SHP77 treated with DMSO at 0.1 percent for 48 hours (cell line): ENCODE data around the gene C1orf74.
"Not testable (repeated sequence)": the region's sequence is repeated elsewhere in the genome, so short reads cannot be mapped to it uniquely, and the experiment has no call there.

Source experiments
- DNase-seq: peaks from one replicate; lab custom pipeline; 2025; lab: John Stamatoyannopoulos, UW

C1orf74 gene

DNA sequence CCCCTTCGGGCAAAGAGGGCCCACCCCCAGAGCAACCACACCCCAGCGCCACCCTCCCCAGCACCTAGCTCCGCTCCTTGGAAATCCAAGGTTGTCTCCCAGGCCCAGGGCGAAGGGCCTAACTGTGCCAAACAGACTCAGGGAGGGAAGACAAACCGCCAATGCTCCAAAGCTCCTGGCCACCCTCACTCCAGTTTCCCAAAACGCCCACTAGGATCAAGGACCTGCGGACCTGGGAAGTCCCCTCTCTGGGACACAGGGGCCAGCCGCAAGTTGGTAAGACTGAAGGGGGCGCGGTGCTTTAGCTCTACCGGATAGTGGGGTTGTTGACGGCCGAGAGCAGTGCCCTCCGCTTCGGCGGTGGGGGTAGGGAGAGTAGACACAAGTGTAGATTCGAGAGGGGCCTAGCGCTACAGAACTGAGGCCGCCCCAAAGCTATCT, 21.0 kb upstream of the C1orf74 start:
- no peak for DNase-seq

DNA sequence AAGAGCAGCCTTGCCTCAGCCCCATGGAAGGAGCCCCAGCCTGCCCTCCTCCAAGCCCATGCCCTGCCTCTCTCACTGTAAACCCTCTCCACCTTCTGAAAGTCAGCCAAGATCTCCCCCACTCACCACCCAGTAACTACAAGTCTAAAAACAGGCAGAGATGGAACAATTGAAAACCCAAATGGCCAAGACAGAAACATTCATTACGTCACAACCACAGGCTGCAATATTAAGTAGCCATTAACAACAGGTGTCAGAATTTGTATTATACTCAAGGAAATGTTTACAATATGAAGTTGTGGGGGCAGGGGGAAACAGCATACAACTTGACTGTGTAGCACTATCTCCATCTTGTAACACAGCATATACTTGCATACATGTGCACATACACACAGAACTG, 19.2 kb upstream of the C1orf74 start:
- DNase-seq, result no peak

DNA sequence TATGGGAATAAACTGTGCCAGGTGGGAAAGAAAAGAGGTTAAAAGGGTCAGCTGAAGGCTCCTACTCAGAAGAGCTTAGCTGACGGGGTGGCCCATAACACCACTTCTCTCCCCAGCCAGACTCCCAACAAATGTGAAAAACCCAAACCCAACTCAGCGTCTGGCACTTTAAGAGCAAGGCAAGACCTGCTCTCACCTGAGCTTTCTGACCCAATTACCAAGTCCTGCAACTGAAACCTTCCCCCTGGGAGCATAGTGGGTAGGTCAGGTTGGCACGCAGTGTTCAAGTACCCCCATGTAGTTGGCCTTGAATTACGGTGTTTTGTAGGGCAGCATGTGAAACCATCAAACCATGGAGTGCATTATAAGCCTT, 18.4 kb upstream of the C1orf74 start:
- no peak for DNase-seq

DNA sequence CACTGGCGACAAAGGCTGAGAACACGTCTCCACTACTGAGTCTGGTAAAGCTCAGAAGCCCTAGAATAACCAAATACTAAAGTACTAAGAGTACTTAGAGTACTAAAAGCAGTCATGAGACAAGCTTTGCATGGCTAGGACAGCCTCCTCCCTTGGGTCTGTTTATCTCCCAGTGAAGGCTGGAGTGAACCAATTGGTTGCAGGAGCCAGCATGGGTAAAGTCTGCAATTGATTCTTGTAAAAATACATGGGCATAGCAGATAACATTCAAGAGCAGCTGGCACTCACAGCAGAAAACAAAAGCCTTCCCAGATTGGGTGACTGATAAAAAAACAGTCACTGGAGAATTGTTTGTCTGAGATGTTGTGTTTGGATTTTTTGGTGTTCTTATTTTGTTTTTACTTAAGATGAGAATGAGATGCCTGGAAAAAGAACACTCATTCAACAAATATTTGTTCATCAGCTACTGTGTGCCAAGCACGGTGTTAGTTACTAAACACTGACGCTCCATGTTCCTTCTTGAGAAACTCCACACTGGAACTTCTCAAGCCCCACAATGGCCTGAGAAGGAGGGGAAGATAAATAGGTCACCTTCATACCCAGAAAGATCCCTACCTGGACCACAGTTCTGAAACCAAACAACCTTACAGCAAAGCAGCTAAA, 17.9 kb upstream of the C1orf74 start:
- no peak for DNase-seq

DNA sequence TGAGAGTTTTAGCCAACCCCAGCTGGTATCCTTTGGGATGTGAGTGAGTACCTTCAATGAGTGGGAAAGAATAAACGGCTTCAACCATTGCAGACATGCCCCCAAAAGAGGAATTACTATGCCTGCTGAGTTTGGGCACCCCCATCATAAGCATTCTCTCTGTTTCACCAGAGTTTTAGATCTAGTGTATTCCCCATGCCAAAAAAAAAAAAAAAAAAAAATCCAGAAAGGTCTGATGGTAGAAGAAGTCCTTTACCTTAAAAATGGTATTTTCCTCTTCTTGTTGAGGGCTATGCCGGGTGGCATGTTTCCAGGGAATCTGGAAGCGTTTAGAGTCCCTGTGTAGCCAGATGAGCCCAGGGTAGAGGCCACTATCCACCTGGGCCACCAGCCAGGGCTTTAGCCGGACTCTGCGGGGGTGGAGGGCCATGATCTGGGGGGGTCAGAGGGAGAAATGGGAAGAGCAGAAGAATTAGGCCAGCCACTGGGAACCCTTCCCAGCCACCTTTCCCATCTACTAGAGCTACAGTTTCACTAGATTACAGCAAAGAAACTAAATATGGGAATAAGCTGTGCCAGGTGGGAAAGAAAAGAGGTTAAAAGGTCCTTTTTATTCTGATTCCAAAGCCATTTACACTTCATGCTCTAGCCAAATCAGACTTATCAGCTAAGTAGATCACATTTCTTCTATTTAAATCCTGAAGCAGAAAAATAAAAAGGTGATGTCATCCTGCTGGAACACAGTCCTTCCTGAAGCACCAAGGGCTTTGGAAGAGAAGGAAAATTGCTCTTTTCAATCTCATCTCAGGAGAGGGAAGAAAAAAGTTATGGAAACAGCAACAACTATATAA, 16.9 kb upstream of the C1orf74 start:
- DNase-seq, result no peak

DNA sequence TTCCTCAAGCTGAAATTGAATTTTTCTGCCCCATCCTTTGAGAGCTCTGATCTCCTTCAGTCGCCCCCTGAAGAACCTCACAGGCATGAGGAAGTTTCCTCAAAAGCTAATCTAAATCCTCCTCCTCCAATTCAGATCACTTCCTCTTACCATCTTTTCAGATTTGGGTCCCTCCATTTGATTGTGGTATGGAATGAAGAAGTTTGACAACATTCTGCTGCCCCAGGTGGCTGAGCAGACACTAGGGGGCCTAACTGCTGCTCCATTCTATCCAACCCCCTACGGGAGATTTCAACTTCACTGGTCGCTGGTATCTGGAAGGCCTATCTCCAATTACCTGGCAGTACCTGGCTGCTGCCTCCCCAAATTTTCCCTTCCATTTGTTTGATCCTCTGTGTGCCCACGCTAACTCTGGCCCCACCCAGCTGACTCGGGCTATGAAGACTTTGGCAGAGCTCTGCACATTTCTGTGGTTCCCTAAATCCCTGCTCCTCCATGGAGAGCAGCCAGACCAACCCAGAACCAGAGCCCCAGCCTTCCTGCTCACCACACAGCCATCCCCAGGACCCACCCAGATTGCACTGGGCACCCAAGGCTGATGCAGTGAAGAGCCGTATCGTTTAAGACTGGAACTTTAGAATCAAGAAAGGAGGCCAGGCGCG, 13.8 kb upstream of the C1orf74 start:
- no peak for DNase-seq

DNA sequence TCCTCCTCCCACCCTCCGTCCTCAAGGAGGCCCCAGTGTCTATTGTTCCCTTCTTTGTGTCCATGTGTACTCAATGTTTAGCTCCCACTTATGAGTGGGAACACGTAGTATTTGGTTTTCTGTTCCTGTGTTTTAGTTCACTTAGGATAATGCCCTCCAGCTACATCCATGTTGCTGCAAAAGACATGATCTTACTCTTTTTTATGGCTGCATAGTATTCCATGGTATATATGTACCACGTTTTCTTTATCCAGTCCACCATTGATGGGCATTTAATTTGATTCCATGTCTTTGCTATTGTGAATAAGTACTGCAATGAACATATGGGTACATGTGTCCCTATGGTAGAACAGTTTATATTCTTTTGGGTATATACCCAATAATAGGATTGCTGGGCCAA, 9.4 kb upstream of the C1orf74 start:
- not testable (repeated sequence) for DNase-seq

DNA sequence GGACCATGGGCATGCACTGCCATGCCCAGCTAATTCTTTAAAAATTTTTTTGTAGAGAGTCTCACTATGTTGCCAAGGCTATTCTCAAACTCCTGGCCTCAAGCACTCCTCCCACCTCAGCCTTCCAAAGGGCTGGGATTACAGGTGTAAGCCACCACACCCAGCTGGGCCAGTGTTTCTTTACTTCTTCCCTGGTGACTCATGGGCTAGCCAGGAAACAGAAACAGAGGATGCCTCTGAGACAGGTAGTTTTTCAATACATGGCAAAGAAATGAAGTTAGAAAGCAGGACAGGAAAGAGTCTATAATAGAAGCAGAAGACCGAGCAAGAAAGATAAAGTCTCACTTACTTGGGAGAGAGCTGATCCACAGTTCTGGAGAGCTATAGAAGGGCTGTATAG, 7.6 kb upstream of the C1orf74 start:
- no peak for DNase-seq

DNA sequence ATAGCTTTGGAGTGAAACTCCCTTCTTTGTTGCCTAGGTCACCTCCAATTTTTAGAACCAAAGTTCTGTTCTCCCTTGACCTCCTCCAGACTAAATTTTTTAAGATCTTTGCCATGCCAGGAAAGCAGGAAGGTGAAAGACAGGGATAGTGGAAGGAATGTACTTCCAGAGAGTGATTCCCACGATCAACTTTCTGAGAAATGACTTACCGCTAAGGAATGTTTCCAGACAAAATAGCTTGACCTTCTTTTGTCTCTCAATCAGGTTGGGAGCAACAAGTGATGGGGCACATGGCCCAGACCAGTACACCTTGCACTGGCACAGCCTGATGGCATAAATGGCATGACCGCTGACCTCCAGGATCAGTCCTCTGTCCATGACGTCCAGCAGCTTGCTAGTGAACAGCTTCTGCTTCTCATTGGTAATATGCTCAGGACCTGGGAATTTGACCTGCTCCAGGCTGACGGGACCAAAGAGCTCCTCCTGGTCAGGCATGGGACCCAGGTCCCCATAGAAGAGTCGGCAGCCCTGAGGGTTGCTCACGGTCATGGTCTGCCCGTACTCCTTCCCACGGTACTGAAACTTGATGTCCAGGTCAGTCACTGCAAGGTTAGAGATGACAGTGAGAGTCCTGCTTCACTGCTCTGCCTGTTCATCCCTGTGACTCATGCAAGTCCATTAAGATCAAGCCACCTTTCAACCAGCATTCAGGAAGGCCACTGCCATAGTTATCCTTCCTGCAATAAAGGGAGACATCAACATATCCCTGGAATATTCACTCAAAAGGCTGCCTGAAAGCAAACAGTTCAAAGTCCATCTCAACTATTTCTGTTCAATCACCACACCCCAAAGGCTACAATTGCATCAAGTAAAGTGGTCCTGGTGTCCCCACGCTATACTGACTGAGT, 6.2 kb upstream of the C1orf74 start:
- no peak for DNase-seq

DNA sequence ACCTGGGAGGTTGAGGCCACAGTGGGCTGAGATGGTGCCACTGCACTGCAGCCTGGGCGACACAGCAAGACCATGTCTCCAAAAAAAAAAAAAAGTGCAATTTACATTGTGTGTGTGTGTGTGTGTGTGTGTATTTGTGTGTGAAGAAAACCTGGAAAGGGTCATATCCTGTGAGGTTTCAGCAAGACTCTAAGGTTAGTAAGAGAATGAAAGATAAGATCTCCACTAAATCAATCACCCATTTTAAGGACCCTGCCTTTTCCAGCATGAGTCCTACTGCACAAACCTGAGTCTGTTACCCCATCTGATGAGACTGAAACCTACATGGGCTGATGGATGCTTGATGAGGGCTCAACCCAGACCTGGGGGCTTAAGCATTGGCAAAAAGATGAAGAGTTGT, 4.9 kb upstream of the C1orf74 start:
- no peak for DNase-seq

DNA sequence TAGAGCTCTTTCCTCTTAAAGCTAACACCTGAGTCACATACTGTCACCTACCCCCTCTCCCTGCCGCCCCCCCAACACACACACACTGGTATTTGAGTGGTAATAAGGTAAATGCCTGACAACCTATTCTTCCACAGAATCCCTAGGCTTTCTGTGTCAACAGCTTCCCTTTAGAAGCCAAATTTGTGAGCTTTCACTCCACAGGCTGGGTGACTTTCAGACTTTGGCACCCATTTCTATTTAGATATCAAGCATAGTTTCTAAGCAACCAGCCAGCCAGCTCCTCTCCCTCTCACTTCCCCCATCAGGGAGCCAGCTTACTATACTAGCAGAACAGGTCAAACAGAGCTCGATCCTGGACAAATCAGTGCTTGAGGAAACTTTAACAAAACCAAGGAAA, 3.2 kb upstream of the C1orf74 start:
- DNase-seq, result no peak

DNA sequence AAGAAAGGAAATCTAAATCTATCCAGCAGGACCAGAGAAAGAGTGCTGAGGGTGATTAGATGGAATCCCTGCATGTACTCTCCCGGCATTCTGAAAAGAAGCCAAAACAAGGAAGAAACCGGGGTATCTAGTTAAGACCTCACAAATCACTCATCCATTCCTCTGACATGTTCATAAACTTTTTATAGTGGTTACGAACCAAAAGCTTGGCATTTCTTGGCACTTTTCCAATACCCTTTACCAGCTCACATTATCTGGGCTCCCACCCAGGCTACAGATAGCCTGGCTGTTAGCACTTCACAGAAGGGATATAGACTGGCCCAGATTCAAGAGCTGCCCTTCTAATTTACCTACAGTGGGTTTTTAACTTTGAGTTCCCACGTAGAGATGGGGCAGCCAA, 1.8 kb upstream of the C1orf74 start:
- no peak for DNase-seq

DNA sequence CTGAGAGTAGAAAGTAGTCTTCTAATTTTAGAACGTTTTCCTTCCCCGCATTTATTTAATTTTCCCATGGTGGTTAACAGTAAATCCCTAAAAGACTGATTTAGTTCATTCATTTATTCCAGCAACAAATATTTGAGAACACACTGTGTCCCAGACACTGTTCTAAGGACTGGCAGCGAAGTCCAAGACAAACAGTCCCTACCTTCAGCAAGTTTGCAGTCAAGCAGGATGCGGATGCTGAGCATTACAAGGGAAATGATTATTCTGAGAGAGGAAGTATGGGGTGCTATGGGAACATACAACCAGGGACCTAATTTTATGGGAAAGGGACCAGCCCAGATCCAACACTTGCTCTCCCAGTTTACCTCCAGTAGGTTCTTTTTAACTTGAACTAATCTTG, 1.2 kb upstream of the C1orf74 start:
- no peak for DNase-seq

DNA sequence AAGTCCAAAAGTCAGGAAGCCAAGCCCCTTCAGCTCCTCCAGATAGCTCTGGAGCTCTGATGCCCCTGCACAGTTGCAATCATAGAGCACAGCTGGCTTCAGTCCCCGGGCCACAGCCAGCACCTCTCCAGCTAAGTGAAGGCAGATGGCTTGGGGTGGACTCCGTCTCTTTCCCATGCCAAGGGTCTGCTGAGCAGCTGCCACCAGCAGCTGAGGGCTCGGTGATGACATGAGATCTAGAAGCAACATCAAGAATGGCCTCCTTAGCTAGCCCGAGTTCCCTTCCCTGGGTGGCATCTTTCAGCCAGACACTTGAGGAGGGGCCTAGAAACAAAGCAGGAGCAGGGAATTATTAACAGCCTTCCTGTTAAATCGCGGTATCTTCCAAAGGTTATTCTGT, 973 bp downstream of the C1orf74 start:
- no peak for DNase-seq

DNA sequence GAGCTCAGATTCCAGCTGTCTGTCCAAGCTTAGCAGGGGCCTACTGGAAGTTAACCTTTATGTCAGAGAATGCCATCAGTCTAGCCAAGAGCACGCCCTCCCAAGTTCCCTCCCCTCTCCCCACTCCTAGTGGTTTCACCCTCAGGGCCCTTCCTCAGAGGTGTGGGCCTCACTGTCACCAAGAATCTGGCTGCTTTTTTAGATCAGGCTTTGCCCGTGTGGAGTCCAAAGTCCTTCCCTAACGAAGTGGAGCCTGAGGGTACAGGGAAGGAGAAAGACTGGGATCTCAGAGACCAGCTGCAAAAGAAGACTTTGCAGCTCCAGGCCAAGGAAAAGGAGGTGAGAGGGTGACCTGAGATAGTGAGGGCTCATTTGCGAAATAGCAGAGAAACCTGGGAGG, 4.1 kb downstream of the C1orf74 start:
- no peak for DNase-seq

DNA sequence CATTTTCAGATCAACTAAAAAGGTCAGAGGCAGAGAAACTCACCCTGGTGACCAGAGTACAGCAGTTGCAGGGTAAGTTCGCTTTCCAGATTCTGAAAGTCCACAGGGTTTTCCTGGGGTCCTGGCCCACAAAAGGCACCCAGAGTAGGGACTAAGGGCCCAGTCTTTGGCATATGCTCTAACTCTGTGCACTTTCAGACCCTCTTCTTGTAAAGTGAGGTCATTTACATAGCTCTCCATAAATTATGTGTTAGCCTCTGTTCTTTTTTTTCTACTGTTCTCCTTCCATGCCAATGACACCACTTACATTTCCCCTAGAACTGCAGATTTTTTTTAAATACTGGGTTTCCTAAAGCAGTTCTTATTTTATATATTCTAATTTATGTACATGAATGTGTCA, 6.3 kb downstream of the C1orf74 start:
- DNase-seq, result no peak

DNA sequence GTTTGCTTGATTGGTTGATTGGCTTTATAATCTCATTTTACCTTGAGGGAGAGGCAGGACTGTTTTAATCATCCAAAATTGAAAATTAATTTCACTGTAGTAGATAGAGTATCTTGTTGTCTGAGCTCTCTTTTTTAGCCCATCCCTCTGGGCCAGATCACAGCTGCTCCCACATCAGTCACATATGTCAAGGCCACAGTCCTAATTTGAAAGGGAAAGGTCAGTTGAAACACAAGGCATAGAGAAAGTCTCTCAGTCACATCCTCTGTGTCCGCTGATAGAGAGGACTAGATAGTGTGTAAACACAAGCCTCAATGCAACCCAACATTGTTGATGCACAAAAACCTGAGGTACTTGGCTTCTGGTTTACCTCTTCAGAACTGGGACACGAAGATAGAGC, 6.8 kb downstream of the C1orf74 start:
- DNase-seq, result no peak

DNA sequence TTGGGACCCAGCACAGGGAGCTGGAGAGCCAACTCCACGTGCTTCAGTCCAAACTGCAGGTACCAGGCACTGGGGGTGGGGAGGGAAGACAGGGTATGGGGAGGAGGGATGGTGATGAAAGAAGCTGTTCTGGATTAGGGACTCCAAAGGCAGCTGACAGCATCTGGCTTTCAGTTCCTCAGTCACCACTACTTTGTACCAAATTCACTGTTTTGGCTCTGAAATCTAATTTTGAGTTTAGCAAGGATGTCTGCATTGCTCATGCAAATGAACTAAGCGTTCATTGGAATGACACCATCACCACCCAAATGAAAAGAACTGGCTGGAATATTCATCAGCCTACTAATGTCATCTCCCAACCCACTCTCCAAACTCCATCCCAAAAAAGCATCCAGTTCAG, 8.7 kb downstream of the C1orf74 start:
- no peak for DNase-seq

DNA sequence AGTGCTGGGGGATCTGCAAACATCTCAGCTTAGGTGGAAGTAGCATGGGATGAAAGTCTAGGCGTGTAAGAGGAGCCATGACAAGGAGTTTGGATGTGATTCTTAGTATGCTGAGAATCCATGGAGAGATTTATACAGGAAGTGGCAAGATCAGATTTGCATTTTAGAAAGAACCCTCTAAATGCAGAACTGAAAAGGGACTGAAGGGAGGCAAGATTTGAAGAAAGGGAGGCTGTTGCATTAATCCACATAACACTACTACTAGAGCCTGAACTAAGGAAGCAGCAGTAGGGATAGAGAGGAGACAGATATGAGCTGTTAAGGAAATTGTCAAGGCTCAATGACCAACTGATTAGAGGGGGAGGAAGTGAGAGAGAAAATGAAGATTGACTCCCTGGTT, 9.8 kb downstream of the C1orf74 start:
- DNase-seq, result no peak

DNA sequence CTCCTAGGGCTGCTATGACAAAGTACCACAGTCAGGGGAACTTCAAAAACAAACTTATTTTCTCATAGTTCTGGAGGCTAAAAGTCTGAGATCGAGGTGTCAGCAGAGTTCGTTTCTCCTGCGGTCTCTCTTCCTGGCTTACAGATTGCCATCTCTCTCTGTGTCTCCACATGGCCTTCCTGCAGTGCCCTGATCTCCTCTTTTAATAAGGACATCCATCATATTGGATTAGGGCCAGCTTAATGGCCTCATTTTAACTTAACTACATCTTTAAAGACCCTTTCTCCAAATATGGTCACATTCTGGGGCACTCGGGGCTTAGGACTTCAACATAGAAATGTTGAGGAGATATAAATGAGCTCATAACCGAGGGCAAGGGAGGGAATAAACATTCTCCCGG, 12.2 kb downstream of the C1orf74 start:
- DNase-seq, result no peak

DNA sequence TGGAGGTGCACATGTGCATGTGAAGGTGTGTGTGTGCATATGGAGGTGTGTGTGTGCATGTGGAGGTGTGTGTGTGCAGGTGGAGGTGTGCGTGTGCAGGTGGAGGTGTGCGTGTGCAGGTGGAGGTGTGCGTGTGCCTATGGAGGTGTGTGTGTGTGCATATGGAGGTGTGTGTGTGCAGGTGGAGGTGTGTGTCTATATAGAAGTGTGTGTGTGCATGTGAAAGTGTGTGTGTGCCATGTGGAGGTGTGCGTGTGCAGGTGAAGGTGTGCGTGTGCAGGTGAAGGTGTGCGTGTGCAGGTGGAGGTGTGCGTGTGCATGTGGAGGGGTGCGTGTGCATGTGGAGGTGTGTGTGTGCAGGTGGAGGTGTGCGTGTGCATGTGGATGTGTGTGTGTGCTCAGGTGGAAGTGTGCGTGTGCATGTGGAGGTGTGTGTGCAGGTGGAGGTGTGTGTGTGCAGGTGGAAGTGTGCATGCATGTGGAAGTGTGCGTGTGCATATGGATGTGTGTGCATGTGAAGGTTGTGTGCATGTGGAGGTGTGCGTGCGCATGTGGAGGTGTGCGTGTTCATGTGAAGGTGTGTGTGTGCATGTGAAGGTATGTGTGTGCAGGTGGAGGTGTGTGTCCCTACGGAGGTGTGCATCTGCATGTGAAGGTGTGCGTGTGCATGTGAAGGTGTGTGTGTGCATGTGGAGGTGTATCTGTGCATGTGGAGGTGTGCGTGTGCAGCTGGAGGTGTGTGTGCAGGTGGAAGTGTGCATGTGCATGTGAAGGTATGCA, 13.5 kb downstream of the C1orf74 start:
- DNase-seq, result no peak
